NOMO-1 treated with dmso at 0.1 percent for 144 hours (cell line): ENCODE data around the gene ADAMTSL4.
"Not testable (repeated sequence)": the region's sequence is repeated elsewhere in the genome, so short reads cannot be mapped to it uniquely, and the experiment has no call there.

Experiments used
- DNase-seq: peaks from one replicate; lab custom pipeline; 2025; ENCODE audit not compliant: unreplicated experiment; lab: John Stamatoyannopoulos, UW

The ADAMTSL4 gene

DNA sequence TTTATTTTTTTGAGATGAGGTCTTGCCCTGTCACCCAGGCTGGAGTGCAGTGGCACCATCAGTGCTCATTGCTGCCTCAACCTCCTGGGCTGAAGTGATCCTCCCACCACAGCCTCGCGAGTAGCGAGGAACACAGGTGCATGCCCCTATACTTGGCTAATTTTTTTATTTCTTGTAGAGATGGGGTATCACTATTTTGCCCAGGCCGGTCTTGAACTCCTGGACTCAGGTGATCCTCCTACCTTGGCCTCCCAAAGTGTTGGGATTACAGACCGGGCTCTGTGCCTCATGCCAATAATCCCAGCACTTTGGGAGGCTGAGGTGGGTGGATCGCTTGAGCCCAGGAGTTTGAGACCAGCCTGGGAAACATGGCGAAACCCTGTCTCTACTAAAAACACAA, 32.2 kb downstream of the ADAMTSL4 start:
- not testable (repeated sequence) for DNase-seq

DNA sequence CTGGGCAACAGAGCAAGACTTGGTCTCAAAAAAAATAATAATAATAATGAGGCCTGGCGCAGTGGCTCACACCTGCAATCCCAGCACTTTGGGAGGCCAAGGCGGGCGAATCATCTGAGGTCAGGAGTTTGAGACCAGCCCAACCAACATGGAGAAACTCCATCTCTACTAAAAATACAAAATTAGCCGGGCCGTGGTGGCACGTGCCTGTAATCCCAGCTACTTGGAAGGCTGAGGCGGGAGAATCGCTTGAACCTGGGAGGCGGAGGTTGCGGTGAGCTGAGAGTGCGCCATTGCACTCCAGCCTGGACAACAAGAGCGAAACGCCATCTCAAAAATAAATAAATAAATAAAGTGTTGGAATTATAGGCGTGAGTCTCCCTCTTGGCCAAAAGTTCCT, 32.8 kb downstream of the ADAMTSL4 start:
- not testable (repeated sequence) for DNase-seq

DNA sequence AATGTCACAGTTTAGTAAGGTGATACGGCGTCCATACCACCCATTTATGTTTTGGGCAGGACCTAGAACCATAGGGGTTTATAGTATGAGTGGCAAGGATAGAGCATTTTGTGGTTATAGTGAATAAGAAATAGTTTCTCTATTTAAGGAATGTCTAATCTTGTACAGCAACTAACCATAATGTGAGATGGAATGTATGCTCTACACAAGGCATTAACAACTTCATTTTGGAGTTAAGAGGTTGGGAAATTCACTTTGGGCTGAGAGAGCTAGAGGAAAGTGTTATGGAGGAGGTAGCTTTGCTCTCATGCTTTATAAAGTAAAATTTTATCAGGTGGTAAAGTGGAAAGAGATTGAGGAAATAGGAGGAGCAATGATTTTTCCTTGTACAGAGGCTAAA, 33.2 kb downstream of the ADAMTSL4 start:
- no peak for DNase-seq

DNA sequence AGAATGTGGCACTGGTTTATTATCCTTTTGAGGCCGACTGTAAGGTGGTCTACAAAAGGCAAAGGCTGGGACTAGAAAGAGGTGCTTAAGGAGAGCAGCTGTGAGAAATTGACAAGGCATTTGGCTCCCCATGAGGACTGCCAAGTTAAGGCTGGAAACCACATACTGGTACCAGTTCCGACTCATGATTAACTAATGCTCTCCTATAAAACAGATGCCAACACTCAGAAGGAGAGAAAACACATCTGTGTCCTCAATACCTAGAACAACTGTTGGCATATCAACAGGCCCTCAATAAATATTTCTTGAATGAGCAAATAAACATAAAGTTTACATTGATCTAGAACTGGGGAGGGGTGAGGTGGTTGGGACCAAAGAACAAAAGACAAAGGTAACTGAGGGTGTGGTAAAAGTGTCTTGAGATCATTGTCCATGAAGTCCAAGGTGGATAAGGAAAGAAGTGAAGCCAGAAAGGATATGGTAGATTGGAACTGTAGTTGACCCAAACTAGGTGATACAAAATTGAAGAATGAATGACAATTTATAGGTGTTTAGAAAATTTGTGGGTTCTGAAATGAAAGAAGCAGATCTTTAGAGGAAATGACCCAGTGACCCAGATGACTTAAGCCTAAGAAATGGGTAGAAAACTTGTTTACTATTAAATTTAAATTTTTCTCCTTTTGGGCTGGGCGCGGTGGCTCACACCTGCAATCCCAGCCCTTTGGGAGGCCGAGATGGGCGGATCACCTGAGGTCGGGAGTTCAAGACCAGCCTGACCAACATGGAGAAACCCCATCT, 47.1 kb downstream of the ADAMTSL4 start:
- no peak for DNase-seq

DNA sequence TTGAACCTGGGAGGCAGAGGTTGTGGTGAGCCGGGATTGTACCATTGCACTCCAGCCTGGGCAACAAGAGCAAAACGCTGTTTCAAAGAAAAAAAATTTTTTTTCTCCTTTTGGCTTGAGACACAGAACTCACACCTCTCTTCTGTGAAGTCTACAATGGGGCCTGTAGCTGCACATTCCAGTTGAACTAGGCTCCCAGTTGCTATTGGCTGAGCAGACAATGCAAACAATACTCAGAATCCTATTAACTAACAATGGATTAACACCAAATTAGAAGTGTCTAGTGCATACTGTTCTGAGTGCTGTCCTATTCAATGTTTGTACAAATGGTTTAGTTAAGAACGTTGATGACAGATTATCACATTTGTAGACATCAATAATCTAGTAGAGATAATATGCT, 47.8 kb downstream of the ADAMTSL4 start:
- no peak for DNase-seq

DNA sequence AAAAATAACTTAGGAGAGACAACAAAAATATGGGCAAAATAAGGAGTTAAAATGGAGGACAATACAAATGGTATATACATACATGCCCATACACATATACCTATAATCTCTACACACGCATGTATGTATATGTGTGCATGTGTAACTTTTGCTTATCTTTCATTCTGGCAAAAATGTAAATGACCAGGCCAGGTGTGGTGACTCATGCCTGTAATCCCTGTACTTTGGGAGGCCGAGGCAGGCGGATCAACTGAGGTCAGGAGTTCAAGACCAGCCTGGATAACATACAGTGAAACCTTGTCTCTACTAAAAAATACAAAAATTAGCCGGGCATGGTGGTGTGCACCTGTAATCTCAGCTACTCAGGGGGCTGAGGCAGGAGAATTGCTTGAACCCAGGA, 49.1 kb downstream of the ADAMTSL4 start:
- not testable (repeated sequence) for DNase-seq

DNA sequence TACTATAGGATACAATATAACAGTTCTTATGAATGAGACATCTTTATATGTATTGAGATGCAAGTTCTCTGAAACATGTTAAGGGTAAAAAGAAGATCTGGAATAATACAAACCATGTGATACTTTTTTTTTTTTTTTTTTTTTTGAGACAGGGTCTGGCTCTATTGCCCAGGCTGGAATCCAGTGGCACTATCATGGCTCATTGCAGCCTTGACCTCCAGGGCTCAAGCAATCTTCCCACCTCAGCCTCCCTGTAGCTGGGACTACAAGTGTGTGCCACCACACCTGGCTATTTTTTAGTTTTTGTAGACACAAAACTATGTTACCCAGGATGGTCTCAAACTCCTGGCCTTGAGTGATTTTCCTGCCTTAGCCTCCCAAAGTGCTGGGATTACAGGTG, 52.3 kb downstream of the ADAMTSL4 start:
- DNase-seq = no peak

DNA sequence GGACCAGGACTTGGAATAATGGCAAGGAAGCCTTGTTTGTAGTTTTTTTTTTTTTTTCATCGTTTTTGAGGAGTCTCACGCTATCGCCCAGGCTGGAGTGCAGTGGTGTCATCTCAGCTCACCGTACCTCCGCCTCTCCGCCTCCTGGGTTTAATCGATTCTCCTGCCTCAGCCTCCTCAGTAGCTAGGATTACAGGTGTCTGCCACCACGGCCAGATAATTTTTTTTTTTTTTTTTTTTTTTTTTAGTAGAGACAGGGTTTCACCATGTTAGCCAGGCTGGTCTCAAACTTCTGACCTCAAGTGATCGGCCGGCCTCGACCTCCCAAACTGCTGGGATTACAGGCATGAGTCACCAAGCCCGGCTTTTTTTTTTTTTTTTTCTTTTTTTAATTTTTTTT, 53.2 kb downstream of the ADAMTSL4 start:
- DNase-seq = not testable (repeated sequence)

DNA sequence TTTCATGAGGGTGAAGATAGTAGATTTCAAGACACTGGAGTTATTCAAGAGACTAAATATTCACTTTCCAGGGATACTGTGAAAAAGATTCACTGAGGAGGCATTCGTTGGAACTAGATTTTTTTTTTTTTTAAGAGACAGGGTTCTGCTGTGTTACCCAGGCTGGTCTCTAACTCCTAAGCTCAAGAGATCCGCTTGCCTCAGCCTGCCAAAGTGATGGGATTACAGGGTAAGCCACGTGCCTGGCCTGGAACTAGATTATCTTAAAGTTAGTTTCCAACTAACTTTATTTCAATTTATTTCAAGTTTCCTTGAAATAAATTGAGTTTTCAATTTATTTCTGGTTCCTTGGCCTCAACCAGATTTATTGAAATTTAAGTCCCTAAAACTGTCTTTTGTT, 54.5 kb downstream of the ADAMTSL4 start:
- DNase-seq = no peak

DNA sequence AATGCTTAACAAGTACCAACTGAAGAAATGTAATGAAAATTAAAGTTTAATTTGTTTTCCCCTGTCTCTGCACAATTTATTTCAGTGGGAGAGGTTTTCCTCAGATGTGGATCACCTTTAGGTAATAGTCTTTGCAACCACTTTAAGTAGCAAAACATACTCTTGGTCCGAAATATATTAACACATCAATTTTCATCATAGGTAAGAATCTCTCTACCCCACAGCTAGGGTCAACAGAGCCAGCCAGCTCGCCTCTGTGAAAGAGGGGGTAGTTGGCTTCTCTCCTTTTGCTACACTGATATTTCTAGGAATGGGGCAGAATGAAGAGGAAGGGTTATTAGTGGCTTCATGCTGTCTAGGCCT, 55.0 kb downstream of the ADAMTSL4 start:
- DNase-seq = no peak

DNA sequence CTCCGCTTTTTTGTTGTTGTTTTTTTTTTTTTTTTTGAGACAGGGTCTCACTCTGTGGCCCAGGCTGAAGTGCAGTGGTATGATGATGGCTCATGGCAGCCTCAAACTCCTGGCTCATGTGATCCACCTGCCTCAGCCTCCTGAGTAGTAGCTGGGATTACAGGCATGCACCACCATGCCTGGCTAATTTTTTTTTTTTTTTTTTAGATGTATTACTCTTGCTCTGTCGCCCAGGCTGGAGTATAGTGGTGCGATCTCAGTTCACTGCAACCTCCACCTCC, 56.2 kb downstream of the ADAMTSL4 start:
- DNase-seq = not testable (repeated sequence)

DNA sequence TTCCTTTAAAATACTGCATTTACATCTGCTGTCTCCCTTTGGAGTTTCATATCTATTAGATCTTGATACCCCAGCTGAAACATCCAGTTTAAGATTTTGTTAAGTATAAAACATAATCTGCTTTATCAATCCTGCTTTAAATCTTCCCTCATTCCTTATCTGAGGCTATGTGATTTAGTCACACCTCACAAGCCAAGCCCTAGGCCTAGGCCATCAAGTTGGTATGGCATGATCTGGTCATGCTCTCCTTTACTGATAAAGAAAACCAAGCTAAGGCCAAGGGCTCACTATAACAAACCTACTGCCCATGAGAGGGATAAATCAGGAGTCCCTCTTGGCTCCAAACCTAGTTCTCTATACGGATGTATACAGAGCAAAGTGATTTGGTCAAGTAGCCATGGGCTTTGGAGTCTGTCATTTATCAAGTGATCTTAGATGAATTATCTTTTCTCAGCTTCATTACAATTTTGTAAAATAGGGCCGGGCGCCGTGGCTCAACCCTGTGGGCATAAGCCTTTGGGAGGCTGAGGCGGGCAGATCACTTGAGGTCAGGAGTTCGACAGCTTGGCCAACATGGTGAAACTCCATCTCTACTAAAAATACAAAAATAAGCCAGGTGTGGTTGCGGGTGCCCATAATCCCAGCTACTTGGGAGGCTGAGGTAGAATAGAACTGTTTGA, 57.4 kb downstream of the ADAMTSL4 start:
- DNase-seq = no peak

DNA sequence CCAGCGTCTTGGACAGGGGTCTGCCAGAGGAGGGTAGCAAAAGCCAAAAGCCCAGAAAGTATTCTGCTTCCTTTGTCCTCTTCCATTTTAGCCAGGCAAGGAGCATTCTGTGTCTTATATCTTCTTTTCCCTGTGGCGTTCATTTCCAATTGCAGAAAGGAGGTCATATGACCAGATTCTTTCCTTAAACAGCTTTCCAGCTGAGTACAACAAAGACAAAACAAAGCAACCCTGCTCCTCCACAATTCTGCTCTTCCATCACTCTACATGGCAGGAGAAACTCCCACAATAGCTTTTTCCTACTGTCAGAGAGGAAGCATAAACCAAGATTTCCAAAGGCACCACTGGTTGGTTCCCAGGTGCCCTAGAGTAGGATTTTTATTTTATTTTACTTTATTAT, 60.5 kb downstream of the ADAMTSL4 start:
- DNase-seq = no peak
